Neuron (in vitro differentiated cells): Measurements from ENCODE around the gene DAP.
"Not testable (repeated sequence)": the region's sequence is repeated elsewhere in the genome, so short reads cannot be mapped to it uniquely, and the experiment has no call there.

Experiments
- H2AFZ ChIP-seq: one replicate; pipeline ENCODE4 v1.6.1; 2013; ENCODE audit warnings: low read depth, mild to moderate bottlenecking, inconsistent platforms, low read length, moderate library complexity
- H3K27me3 ChIP-seq: one replicate; pipeline ENCODE4 v1.6.1; 2013; ENCODE audit warnings: low read length; ENCODE audit not compliant: insufficient read depth
- H3K36me3 ChIP-seq: one replicate; pipeline ENCODE4 v1.6.1; 2013; ENCODE audit warnings: low read length; ENCODE audit not compliant: insufficient read depth
- H3K4me1 ChIP-seq: one replicate; pipeline ENCODE4 v1.6.1; 2013; ENCODE audit warnings: low read length; ENCODE audit not compliant: insufficient read depth
- H3K4me3 ChIP-seq: 2 replicates; pipeline ENCODE4 v1.5.1; 2013; ENCODE audit warnings: mild to moderate bottlenecking, low read length, moderate library complexity
- H3K9me3 ChIP-seq: one replicate; pipeline ENCODE4 v1.6.1; 2013; ENCODE audit warnings: low read length

The DAP gene

DNA sequence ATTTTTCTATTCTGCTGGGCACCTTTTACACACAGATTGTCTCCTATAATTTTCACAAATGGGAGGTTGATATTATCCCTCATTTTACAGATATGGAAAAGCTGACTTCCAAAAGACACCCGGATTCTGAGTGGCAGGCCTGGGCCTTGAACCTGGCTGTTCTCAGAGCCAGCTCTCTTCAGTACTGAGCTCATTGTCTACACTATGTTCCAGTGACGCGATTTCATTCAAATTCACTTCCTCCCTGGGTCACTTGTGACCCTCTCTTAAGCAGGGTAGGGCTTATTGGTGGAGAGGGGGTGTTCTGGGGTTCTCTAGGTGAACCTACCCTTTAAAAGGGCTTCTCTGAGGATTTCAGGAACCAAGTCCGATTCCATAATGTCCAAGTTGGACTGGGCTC, 127.0 kb downstream of the DAP start:
- no peaks in the 10 kb centered on the region for H3K27me3 ChIP-seq
- H3K9me3 ChIP-seq: peaks cover 4% of the 10 kb centered on the region
- H3K4me1 ChIP-seq: peaks cover 5% of the 10 kb centered on the region
- H2AFZ ChIP-seq: no peak overlapping the region
- no peak overlapping the region for H3K4me3 ChIP-seq
- H3K36me3 ChIP-seq: peaks cover 2% of the 10 kb centered on the region

DNA sequence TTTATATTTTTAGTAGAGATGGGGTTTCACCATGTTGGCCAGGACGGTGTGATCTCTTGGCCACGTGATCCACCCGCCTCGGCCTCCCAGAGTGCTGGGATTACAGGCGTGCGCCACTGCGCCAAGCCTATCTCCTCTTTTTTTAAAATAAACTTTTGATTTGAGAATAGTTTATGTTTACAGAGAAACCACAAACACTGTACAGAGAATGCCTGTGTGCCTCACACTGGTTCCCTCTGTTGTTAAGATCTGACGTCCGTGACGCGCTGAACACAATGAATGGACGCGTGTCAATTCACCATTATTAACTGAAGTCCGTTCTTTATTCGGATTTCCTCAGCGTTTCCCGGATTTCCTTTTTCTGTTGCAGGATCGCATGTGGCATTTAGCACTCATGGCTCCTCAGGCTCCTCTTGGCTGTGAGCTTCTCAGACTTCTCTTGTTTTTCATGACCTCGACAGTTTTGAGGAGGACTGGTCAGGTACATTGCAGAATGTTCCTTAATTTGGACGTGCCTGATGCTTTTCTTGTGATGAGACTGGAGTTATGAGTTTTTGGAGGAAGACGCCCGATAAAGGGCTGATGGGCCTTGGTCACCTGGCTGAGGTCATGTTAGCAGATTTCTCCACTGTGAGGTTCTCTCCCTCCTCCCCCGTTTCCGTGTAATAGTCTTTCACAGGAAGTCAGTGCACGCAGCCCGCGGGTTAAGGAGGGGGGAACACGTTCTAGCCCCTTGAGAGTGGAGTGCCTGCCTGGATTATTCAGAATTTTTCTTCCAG, 127.6 kb downstream of the DAP start:
- Histone ChIP-seq H3K27me3 (no peaks in the 10 kb centered on the region), H3K4me1 (peaks cover 5% of the 10 kb centered on the region), H3K4me3 (no peak overlapping the region), H3K9me3 (peaks cover 2% of the 10 kb centered on the region), H3K36me3 (peaks cover 2% of the 10 kb centered on the region), H2AFZ (no peak overlapping the region)

GRCh38 chr5:10632110-10632761, 128.8 kb downstream of the DAP start:
- Histone ChIP-seq H3K9me3 (no peaks in the 10 kb centered on the region), H3K27me3 (no peaks in the 10 kb centered on the region), H3K4me3 (no peak overlapping the region), H2AFZ (no peak overlapping the region), H3K36me3 (no peaks in the 10 kb centered on the region), H3K4me1 (peaks cover 9% of the 10 kb centered on the region)

- Histone ChIP-seq H3K4me3 (no peak overlapping the region), H3K36me3 (no peaks in the 10 kb centered on the region), H3K4me1 (peaks cover 16% of the 10 kb centered on the region), H2AFZ (no peak overlapping the region), H3K9me3 (no peaks in the 10 kb centered on the region), H3K27me3 (no peaks in the 10 kb centered on the region)
Observed at GRCh38 chr5:10631316-10631996, 129.6 kb downstream of the DAP start.

GRCh38 chr5:10630744-10631143, 130.3 kb downstream of the DAP start:
- H3K9me3 ChIP-seq, H2AFZ ChIP-seq, H3K36me3 ChIP-seq, H3K27me3 ChIP-seq, H3K4me3 ChIP-seq: not testable (repeated sequence)
- H3K4me1 ChIP-seq: peaks cover 18% of the 10 kb centered on the region

- Histone ChIP-seq H3K27me3 (no peaks in the 10 kb centered on the region), H3K4me1 (peaks cover 18% of the 10 kb centered on the region)
Observed at GRCh38 chr5:10630126-10630525, 130.9 kb downstream of the DAP start.

GRCh38 chr5:10629682-10630081, 131.4 kb downstream of the DAP start:
- Histone ChIP-seq H3K9me3 (no peaks in the 10 kb centered on the region), H3K27me3 (no peaks in the 10 kb centered on the region)

More at GRCh38 chr5:10630126-10630525, 130.9 kb downstream of the DAP start:
- no peaks in the 10 kb centered on the region for H3K9me3 ChIP-seq
- H3K4me3 ChIP-seq: no peak overlapping the region
- H3K36me3 ChIP-seq: no peaks in the 10 kb centered on the region
- no peak overlapping the region for H2AFZ ChIP-seq

More at GRCh38 chr5:10629682-10630081, 131.4 kb downstream of the DAP start:
- Histone ChIP-seq H3K4me1 (peaks cover 18% of the 10 kb centered on the region), H3K36me3 (no peaks in the 10 kb centered on the region), H2AFZ (no peak overlapping the region), H3K4me3 (no peak overlapping the region)
